Activated CD8-positive, alpha-beta memory T cell treated with anti-CD3 and anti-CD28 coated beads, Interleukin-2, amount 50 U/mL, for 24 hours (primary cell): ENCODE results near the gene SLC6A13.
"Not testable (repeated sequence)": the region's sequence is repeated elsewhere in the genome, so short reads cannot be mapped to it uniquely, and the experiment has no call there.

Experiments used
- DNase-seq: peaks from one replicate; pipeline ENCODE4 v3.0.0-alpha.2; 2020; ENCODE audit errors: extremely low read depth

SLC6A13 gene

DNA sequence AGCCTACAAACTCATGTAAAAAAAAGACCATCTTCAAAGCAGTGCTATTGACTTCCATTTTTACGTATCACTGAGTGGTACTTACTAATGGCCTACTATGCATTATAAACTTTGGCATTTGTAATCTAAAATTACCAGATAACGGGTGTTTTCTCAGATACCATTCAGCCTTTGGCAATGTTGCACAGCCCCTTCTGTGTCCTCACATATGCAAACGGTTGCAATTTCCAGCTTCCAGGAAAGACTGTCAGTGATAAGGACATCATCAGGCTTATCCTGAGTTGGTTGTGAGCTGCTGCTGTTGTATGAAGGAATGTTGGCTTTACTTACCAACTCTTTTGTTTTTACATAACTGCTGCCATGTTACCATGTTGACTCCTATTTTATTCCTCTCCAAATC, 1.6 kb upstream of the SLC6A13 start:
- DNase-seq, result no peak

DNA sequence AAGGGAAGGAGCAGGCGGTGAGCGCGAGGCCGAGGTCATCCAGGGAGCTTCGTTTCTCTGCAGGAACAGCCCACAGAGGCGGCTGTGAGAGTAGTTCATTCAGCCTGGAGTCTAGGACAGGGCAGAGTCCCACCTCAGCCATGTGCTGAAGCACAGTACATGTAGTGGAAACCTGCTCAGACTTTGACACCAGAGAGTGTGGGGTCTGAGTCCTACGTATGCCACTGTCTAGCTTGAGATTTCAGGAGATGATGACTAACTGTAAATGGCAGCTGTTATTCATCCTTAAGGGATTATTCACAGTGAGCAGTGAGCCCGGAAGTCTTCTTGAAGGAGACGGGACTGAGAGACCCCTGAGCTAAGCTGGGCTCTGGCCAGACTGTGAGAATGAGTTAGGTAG, 938 bp upstream of the SLC6A13 start:
- DNase-seq, result no peak

- no peak for DNase-seq
Observed at GRCh38 chr12:262113-262512, 523 bp downstream of the SLC6A13 start.

GRCh38 chr12:257521-258321, 4.9 kb downstream of the SLC6A13 start:
- DNase-seq, result no peak

DNA sequence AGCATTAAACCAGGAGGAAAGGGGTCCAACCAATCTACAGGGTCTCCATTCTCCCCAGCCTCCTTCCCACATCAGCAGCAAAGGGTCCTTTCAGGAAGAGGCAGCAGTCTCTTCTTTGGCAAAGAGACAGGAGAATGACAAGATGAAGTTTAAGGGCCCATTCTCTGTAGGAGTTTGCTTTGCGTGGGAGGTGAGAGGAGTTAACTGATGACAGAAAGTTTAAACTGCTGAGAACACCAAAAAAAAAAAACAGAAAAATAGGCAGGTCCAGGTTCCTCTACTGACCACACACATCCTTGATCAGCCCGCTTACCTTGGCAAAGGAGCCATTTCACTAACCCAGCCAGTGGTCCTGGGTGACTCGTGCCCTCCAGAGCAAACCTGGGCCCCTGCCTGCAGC, 5.7 kb downstream of the SLC6A13 start:
- DNase-seq, result no peak

DNA sequence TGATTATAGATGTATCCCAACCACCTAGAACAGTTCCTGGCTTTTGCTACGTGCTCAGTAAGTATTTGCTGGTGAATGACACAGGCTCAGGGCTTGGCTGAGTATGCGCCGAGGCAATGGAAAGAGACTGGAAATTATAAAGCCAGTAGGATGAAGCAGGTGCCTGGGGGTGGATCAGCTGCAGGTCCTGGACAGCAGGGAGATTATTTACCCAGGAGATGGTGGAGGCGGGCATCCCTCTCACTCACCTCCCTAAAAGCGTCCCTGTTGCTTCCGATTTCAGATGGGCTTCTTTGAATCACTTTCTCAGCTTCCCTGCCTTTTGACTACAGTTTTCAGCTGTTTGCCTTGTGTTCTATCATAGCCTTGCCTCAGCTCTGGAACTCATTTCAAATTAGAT, 6.4 kb downstream of the SLC6A13 start:
- DNase-seq, result no peak

- no peak for DNase-seq
Observed at GRCh38 chr12:254912-255311, 7.7 kb downstream of the SLC6A13 start.

GRCh38 chr12:254039-254438, 8.6 kb downstream of the SLC6A13 start:
- no peak for DNase-seq

- DNase-seq, result no peak
Observed at GRCh38 chr12:253116-253831, 9.4 kb downstream of the SLC6A13 start.

DNA sequence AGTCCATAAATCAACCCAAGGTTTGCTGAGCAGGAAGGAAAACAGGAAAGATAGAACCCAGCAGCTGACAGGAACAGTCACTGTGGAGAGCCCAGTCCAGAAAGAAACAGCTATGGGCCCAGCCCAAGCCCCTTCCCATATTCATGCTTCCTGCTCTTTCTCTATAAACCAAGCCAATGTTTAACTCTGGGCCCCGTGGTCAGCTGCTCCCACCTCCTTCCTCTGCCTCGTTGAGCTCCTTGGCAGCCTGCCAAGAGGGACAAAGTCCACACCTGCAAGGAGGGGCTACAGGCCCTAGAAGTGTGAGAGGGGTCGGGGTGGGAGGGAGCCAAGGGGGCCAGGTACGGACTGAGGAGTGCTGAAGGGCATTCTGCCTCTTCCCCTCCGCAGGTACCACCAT, 10.0 kb downstream of the SLC6A13 start:
- no peak for DNase-seq

DNA sequence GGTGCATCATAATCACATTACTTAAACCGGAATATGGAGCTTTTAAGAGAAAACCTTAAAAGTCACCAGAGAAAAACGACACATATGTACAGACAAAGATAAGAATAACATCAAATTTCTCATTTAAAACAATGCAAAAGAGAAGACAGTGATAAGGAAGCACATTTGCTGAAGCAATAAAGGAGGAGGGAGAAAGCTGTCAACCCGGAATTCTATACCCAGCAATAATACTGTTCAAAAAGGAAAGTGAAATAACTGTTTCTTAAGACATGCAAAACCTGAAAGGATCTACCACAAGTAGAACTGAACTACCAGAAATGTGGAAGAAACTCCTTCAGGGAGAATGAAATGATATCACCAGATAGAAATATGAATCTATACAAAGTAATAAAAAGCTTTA, 15.4 kb downstream of the SLC6A13 start:
- DNase-seq, result no peak

DNA sequence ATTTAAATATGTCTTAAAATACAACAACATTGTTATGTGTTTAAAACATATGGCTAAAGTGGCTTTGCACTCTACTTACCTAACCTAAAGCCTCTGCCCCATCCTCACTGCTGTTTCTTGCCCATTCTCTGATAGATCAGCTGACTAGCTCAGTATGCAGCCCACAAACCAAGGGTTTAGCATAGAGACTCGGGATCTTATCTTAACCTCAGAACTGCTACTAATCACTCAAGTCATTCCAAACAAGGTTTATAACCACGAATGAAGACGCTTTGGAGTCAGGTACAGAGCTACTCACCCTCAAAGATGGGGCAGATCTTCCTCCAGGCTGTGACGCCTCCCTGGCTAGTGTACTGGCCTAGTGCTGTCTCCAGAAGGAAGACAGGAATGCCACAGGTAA, 19.3 kb downstream of the SLC6A13 start:
- DNase-seq, result no peak

GRCh38 chr12:242496-242895, 20.1 kb downstream of the SLC6A13 start:
- DNase-seq, result no peak

GRCh38 chr12:241266-241665, 21.4 kb downstream of the SLC6A13 start:
- DNase-seq, result no peak

DNA sequence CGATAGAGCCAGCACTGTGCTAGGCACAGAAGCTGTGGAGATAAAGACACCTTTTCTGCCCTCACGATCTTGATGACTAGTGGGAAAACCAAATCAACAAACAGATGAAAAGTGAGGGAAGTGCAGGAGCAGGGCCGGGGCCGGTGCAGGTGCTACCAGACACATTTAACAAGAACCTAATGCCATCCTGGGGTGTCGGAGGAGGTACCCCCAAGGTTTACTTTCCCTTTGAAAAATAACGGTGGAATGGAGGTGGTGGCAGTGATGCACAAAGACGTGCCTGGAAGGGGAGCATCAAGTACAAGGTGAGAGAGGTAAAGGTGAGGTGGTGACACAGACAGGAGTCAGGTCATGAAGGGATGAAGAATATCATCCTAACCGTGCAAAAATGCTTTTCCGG, 22.1 kb downstream of the SLC6A13 start:
- no peak for DNase-seq

DNA sequence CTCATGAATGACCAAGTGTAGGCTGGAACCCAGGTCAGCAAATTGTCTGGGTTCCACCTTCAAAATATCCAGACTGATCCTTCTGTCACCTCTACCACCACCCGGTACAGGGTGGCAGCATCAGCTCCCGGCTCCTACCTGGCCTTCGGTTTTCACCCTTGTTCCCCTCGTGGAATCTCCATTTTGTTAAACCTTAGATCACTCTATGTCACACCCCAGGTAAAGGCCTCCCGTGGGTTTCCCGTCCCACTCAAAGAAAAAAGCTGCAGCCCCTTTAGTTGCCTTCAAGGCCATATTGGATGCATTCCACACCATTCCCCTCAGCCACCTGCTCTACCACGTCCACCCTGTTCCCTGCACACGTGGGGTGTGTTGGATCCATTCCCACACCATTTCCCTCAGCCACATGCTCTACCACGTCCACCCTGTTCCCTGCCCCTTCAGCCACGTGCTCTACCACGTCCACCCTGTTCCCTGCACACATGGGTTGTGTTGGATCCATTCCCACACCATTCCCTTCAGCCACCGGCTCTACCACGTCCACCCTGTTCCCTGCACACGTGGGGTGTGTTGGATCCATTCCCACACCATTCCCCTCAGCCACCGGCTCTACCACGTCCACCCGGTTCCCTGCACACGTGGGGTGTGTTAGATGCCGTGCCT, 23.8 kb downstream of the SLC6A13 start:
- DNase-seq, result no peak

- DNase-seq, result no peak
Observed at GRCh38 chr12:238116-238515, 24.5 kb downstream of the SLC6A13 start.

DNA sequence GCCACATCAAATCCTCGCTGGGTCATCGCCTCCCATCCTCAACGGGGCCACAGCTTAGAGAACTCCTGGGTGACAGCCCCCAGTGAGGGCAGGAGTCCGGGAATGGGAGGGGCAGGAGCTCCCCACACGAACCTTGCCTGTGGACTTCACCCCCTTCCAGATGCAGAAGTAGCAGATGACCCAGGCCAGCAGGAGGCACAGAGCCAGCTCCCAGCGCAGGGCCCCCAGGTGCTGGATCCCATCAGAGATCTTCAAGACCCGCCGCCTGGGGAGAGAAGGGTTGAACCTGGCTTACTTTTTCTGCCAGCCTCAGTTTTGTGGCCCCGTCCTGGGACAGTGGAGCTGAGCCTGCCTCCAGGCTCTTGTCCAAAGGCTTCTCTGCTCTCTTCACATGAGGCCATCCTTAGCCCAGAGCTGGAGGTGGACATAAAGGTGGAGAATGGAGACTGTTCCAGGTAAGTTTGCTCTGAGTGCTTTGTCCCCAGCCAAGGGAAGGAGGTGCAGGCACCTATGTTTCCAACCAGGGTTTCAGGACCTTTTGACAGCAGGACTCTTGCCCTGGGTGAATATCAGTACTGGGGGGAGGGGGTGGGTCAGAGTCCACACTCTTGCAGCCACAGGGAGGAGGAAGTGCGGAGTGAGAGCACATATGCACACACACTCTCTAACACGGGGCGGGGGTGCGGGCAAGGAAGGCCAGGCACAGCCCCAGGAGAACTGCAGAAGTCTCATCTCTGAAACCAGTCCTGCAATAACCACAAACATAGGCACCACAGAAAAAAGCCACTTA, 25.4 kb downstream of the SLC6A13 start:
- DNase-seq, result no peak

- DNase-seq, result no peak
Observed at GRCh38 chr12:236445-236844, 26.2 kb downstream of the SLC6A13 start.

DNA sequence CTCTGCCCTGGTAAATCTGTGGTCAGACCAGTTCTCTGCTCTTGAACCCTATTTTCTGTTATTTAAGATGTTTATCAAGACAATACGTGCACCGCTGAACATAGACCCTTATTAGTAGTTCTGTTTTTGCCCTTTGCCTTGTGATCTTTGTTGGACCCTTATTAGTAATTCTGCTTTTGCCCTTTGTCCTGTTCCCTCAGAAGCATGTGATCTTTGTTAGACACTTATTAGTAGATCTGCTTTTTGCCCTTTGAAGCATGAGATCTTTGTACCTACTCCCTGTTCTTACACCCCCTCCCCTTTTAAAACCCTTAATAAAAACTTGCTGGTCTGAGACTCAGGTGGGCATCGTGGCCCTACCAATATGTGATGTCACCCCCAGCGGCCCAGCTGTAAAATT, 26.7 kb downstream of the SLC6A13 start:
- not testable (repeated sequence) for DNase-seq

- no peak for DNase-seq
Observed at GRCh38 chr12:234891-235415, 27.7 kb downstream of the SLC6A13 start.

DNA sequence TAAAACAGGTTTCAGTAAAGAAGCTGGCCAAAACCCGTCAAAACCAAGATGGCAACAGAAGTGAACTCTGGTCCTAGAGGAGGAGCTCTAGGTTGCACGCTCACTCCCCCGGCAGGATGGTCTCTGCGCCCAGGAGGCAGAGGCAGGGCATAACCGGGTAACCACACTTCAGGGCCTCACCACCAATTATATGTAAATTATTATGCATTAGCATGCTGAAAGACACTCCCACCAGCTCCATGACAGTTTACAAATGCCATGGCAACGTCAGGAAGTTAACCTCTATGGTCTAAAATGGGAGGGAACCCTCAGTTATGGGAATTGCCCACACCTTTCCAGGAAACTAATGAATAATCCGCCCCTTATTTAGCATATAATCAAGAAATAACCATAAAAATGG, 28.6 kb downstream of the SLC6A13 start:
- no peak for DNase-seq
